Measurements from ENCODE around the gene SSH2.
"Not testable (repeated sequence)": the region's sequence is repeated elsewhere in the genome, so short reads cannot be mapped to it uniquely, and the experiment has no call there.

Gene SSH2

DNA sequence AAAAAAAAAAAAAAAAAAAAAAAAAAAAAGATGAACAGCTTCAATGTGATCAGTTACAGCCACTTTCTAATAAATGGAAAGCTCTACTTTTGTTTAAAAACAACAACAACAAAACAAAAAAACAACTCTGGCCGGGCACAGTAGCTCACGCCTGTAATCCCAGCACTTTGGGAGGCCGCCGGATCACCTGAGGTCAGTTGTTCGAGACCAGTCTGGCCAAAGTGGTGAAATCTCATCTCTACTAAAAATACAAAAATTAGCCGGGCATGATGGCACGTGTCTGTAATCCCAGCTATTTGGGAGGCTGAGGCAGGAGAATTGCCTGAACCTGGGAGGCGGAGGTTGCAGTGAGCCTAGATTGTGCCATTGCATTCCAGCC lies 150.2 kb downstream of the SSH2 start:
- not testable (repeated sequence) for DNase-seq (ENCODE audit: low read depth)

DNA sequence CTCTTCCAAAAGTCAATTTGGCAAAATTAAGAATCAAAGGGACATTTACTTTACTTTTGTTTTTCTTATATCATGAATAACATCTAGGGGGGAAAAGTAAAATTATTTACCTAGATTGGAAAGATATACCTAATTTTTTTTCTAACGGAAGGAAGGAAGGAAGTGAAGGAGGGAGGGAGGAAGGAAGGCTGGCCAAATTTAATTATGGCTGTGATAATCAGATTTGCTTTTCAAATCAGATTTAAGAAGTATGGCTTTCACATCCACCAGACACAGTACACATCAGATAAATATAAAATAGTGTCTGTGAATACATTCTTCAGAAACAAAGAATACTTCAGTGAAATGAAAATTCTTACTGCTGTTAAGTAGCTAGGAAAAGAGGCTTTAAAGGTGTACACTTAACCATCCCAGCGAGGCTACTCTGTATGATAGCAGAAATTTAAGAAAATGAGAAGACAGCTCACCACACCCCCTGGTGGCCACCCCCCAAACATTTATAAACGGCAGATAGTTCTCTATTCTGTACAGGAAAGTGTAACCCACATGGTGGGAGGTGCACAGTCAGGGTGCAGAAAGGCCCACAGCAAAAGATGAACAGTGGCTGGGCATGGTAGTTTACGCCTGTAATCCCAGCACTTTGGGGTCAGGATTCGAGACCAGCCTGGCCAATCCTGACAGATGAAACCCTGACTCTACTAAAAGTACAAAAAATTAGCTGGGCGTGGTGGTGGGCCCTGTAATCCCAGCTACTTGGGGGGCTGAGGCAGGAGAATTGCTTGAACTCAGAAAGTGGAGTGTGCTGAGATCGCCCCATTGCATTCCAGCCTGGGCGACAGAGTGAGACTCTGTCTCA lies 150.8 kb downstream of the SSH2 start:
- peak; percentile 74 for DNase-seq (ENCODE audit: low read depth)

DNA sequence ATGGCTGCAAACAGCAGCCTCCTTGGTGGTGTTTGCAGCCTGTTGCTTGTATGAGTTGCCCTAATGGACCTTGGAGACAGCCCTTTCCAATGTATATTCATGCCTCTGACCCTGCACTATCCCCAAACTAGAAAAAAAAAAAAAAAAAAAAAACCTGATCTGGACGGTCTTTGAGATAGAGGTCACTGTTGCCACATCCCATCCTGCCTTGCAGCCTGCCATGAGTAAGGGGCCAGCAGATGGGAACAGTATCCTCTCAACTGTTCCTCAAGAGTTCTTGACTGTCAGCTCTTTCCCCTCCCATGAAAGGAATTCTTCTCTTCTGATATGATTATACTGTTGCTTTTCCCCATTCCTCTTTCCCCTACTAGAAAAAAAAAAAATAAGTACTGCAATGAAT lies 152.4 kb downstream of the SSH2 start:
- no peak for DNase-seq (ENCODE audit: low read depth)

DNA sequence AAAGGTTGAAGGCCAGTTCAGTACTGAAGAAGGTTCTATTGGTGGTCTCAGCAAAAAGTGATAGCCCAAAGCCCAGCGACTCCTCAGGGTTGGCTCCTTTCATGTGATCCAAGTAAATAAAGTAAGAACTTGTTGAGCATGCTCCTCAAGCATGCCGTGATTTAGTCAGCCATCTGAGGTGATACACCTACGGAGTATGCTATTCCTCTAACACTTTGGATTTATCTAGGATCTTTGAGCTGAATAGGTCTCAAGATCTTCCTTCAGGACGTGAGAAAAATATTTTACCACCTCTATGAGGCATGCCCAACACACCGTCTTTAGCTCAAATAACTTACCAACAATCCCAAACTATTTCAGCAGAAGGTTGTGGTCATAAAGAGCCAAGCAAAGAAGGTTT lies 154.0 kb downstream of the SSH2 start:
- no peak for DNase-seq (ENCODE audit: low read depth)

DNA sequence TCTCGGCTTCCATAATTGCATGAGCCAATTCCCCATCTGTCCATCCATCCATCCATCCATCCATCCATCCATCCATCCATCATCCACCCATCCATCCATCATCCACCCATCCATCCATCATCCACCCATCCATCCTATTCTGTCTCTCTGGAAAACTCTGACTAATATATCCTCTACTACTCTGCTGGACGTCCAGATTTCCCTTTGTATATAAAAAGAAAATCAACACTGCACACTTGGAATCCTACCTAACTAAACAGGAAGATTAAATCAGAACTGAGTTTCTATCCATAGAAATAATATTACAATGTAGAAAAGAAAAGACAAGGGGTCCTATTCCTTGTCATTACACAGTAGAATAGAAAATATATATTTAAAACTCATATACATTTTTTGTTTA lies 157.0 kb downstream of the SSH2 start:
- no peak for DNase-seq (ENCODE audit: low read depth)

DNA sequence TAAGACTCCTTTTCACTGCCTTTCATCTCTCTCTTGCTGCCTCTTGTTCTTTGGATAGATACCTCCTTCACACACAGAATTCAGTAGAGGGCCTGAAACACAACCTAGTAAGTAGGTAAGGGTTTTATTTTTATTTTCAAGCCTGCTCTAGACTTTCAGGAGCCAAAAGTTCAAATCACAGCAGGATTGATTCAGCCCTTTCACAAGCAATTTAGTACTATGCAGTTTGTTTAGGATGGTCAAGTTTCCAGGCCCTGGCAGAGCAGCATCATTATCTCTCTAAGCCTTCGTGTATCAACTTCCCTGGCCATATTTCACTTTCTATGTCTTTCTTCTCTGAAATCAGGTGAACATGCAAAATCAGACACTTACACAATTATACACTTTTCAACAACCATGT lies 158.5 kb downstream of the SSH2 start:
- DNase-seq (ENCODE audit: low read depth) = no peak

DNA sequence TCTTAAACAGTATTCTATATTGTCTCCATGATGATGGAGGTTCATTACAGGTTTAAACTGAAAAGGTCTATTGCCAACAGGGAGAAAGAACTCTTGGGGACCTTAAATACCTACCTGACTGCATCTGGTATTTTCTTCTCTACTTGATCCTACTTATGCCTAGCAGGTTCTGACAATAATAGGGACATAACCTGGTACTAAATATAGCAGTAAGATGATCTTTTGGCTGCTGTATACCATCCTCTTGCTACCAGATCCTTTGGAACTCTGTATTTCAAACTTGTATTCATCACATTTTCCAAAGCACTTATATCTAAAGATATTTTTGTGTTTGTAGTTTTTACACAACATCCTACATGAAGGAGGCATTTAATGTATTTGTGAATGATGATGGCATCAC lies 160.8 kb downstream of the SSH2 start:
- no peak for DNase-seq (ENCODE audit: low read depth)

DNA sequence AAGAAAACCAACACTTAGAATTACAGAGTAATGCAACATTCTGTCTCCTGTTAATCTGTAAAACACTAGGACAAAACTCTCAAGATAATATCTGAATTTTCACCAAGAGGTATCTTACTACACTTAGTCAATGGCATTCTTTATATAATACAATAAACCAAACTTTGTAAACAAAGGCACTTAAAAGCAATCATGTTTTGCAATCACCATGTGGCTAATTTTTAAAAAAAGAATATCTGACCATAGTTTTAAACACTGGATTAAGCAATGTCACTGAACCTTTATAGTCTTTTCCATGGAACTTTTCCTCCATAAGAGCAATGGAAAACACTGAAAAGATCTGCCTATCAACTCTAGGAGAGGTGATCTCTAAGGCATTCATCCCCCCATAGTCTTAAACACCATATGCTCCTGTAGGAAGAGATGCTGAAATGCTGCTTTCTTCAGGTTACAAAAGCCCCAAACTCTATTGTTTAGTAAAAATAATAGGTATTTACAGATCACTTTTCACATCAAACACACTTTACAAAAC lies 163.2 kb downstream of the SSH2 start:
- no peak for DNase-seq (ENCODE audit: low read depth)

DNA sequence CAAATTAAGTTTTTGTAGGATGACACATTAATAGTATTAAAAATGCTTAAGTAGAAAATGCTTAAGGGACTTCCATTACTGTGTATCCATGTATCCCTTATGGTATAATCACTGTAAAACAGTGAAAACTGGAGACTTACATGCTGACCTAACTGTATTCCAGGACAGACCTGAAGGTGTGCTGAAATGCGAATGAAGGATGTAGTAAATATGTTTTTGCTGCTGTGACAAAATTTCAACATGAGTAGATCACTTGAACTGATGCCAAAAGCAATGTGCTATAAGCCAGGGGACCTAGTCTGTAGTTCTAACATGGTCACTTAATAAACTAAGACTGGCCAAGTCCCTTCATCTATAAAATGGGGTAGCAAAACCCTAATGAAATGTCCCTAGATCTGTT lies 165.3 kb downstream of the SSH2 start:
- DNase-seq (ENCODE audit: low read depth) = no peak

DNA sequence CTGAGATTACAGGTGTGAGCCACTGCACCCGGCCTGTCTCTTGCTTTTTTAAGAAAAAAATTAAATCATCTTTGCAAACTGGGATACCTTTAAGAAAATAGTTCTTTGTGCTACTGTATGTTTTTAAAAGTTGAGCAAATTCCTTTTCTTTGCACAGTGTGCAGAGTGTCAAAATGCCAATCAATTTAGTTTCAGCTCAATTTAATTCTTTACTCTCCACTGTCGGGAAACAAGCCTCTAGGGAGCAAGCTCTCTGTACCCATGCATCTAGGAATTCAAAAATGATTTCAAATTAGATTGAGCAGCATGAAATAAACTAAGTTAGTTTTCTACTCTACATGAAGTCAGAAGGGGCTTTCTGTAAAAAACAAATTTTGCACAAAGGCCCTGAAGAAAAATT lies 165.8 kb downstream of the SSH2 start:
- no peak for DNase-seq (ENCODE audit: low read depth)

DNA sequence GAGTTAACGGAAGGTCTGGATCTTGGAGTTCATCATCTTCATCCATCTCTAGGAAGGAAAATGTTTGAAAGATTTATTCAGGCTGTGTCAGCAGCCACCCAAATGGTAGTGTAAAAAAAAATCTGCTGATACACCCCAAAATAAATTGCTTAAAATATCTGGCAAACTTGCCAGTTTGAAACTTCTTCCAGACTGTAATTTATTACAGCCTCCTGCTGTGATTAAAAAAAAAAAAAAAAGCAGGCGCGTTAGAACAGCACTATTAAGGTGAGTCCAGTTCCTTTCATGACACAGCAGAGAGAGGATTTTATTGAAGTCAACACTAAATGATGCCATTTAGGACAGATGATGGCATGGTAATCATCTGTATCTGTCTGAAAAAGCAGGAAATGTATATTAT lies 166.8 kb downstream of the SSH2 start:
- DNase-seq (ENCODE audit: low read depth) = no peak

DNA sequence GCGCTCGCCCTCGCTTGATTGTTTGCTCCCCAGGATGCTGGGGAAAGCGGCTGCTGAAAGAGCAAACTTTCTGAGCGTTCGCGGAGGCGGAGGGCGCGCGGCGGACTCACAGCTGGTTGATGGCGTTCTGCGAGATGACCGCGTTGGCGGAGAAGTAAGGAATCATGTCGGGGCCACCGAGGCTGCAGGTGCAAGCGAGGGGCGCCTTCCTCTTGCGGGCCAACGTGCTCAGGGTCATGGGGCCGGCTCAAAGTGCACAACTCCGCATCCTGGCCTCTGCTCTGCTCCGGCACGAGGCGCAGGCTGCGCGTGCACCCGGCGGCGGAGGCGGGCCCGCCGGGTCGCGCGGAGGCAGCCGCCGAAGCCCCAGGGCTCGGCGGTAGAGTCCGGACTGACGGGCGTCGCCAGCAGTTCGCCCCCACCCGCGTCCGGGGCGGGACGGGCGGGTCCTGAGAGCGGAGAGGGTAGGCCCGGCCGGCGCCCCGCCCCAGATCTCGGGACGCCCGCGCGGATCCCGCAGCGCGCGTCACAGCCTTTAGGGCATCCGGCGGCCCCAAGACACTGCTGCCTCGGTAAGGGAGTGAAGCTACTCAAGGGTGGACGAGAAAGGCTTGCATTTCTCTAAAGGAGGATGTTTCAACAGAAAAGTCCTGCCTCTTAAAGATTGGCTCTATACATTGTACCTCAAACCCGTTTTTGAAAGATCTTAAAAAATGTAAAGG lies 168.8 kb downstream of the SSH2 start:
- DNase-seq (ENCODE audit: low read depth) = peak; percentile 89

DNA sequence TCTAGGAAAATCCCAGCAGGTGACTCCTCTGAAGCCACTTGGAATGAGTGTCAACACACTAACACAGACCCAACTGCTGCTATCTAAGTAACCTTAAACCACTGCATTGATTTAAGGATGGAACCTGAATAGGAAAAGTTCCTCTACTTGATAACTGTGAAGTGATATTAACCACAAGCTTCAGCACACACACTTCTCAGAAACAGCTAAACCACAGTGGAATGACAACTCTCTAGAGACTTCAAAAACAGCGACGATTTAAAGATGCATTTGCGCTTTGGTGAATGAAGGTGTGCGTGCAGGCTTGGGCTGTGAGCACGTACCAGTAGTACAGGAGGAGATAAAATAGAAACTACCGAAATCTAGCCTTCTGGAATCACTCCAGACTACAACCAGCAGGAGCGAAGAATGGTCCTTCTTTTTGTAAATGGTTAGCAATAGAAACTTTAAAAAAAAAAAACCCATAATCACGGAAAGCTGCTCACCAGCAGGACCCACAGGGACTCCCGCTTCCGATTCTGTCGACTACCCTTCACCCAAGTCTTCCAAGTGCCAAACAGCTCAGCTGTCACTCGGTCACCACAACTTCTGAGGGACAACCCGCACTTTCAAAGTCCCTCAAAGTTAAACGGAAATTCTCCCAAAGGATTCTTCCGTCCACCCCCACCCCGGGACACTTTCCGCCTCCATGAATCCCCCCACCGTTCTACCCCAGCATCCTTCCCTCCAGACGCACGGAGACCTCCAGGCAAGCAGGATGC lies 169.6 kb downstream of the SSH2 start:
- peak; percentile 40 for DNase-seq (ENCODE audit: low read depth)

DNA sequence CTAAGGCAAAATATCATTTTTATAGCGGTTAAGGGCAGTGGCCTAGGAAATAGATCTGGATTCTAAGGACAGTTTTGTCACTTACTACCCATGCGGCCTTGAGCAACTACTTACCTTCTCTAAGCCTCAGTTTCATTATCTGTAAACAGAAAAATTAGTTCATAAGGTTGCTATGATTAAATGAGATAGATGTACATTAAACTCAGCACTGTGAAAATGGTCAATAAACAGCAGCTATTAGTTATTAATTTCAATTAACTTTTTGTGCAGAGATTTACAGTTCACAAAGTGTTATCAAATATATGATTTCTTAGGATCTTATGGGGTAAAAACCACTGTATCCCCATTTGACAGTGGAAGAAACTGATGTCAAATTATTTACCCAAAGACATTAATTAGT lies 171.8 kb downstream of the SSH2 start:
- DNase-seq (ENCODE audit: low read depth) = no peak

DNA sequence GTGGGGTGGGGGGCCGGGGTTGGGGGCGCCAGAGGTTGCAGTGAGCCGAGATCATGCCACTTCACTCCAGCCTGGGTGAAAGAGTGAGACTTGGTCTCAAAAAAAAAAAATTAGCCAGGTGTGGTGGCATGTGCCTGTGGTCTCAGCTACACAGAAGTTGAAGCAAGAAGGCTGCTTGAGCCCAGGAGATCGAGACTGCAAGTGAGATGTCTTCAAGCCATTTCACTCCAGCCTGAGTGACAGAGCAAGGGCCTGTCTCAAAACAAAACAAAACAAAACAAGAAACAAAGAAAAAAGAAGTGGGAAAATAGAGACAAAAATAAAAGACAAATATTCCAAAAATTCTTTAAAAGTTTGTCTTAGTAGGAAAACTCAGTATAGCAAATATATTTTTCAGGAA lies 172.2 kb downstream of the SSH2 start:
- DNase-seq (ENCODE audit: low read depth) = no peak

DNA sequence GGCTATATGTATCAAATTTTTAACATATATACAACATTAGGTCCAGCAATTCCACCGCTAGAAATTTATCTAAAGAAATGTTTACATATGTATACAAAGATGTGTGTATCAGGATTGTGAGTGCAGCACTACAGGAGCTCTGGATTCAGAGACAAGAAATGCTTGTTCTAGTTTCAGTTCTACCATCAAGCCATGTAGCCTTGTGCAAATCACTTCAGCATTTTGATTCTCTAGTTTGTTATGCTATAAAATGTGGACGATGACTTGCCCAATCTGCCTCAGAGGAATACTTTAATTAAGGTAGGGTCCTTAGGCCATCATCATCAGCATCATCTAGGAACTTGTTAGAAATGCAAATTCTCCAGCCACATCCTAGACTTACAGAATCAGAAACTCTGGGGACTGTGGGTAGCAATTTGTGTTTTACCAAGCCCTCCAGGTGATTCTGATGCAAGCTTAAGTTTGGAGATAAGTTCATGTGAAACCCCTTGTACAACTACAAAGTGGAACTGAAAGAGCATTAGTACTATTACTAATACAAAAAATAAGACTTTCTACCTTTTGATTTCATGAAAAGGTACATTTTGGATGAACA lies 176.1 kb downstream of the SSH2 start:
- no peak for DNase-seq (ENCODE audit: low read depth)

DNA sequence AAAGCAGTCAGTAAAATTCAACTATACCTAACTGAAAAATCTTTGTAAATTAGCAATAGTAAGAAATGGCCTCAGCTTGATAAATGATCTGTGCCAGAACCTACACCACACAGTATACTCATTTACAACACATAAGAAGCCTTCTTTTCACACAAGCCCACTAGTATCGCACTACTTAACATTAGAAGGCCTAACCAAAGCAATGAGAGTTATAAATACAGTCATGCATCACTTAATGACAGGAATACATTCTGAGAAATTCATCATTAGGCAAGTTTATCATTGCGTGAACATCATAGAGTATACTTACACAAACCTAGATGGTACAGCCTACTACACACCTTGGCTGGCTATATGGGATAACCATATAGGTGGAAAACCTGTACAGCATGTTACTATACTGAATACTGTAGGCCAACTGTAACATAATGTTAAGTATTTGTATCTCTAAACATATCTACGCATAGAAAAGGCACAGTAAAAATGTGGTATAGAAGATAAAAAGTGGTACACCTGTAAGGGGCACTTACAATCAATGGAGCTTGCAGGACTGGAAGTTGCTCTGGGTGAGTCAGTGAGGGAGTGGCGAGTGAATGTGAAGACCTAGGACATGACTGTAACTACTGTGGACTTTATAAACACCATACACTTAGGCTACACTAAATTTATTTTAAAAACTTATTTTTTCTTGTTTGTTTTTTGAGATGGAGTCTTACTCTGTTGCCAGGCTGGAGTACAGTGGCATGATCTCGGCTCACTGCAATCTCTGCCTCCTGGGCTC lies 180.8 kb downstream of the SSH2 start:
- DNase-seq (ENCODE audit: low read depth) = no peak

DNA sequence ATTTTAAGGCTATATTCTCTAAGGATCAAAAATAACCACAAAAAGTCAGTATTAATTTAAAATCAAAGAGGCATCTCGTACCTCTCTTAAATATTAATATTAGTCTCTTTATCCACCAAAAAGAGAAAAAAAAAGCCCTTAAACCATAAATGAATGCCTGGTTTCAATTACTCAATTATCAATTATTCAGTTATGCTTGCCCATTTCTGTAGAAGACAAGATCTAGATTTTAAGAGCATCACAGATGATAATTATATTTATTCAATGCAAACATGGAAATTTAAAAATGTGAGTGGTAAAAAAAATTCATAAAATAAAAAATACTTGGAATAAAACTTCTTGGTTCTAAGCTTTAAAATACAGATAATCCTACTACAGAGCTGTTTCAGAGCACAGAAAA lies 181.6 kb downstream of the SSH2 start:
- DNase-seq (ENCODE audit: low read depth) = no peak

DNA sequence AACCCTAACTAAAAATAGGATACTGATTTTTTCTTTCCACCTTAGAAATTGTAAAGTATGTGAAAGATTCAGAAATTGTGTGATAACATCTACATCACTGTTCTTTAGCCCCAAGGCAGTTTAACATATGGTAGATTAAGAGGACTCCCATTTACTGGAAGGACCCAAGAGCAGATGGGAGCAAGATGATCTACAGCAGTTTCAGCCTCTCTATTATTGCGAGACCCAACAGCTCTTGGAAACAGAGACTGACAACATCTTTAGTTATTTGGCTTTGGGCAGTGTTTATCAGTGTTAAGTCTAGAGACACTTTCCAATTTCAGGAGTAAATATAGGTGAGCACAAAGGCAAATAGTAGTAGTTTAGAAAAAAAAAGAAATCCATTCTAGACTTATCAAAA lies 182.4 kb downstream of the SSH2 start:
- no peak for DNase-seq (ENCODE audit: low read depth)

DNA sequence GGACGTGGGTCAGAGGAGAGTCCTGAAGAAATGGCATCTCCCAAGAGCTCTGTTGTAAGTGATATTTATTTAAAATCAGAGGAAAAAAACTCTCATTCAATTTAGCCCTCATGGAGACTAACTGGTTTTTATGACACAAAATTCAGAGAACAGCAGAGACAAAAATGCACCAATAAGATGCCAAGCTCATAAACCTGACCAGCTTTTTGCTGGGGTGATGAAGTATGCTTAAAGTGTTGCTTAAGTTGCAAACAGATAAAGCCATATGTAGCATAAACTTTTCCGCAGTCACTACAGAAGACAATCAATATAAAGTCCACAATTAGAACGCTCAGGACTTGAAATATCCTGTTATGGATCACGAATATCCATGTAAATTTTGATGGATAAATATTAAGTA lies 183.4 kb downstream of the SSH2 start:
- DNase-seq (ENCODE audit: low read depth) = no peak

DNA sequence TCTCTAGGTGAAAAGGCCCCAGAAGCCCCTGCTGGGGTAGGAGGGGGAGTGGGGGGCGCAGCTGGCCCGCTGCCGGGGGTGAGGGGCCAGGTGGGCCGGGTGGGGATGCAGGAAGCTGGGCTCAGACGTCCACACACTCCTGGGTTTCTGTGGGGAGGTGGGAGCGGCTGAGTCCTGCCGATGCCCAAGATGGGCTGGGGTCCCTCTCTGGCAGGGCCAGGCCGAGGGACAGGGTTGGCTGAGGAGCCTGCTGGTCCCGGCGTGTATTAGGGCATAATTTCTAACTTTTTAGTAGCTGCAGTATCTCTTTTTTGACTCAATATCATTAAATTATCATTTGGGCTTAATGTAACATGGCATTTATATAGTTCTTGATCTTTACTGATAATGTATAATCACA lies 185.9 kb downstream of the SSH2 start:
- no peak for DNase-seq (ENCODE audit: low read depth)

DNA sequence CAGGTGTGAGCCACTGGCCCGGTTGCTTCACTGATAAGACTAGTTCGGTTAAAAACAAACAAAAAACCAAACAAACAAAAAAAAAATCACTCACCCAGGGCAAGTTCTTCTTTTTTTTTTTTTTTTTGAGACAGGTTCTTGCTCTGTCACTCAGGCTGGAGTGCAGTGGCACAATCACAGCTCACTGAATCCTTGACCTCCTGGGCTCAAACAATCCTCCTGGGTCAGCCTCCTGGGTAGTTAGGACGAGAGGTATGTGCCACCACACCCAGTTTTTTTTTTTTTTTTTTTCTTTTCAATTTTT lies 187.9 kb downstream of the SSH2 start:
- DNase-seq (ENCODE audit: low read depth) = no peak
